HG02973 (cell line): ENCODE data around the gene YES1.
"Not testable (repeated sequence)": the region's sequence is repeated elsewhere in the genome, so short reads cannot be mapped to it uniquely, and the experiment has no call there.

Experiments
- ATAC-seq: cut with Tn5 transposase; IDR thresholded peaks from one replicate; pipeline ENCODE4 v1.9.1; 2021; ENCODE audit warnings: moderate library complexity; ENCODE audit not compliant: unreplicated experiment

The YES1 gene

DNA sequence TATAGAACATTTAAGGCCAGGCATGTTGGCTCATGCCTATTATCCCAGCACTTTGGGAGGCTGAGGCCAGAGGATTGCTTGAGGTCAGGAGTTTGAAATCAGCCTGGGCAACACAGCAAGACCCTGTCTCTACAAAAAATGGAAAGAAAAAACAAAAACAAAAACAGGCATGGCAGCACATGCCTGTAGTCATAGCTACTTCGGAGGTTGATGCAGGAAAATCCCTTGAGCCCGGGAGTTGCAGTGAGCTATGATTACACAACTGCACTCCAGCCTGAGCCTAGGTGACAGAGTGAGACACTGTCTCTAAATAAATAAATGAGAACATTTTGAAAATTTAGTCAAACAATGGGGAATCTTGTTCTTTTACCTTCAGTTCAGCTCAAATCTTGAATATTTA is 12.1 kb upstream of the YES1 start:
- ATAC-seq, result no peak

DNA sequence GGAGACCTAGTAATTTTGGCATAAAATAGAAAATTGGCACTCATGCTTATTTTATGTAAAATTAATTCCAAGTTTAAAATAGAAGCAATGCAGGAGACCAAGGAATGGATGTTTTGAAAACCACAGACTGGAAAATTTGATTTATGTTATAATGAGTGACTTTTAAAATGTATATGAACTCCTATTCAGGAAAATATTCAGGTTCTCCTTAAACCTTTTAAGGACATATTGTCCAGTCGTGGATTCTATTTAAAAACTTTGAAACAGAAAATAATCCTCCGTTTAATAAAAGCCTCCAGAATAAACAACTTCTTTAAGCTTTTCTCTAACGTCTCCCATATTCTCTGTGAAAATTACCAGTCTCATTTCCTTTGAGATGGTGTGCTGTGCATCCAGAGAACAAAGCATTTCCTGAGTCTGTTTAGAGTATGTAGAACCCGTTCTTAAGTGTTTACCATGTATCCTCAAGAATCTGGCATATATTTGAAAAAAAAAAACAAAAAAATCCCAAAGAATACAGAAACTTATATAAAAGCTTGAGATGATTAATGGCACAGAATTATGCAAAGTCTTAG is 8.6 kb upstream of the YES1 start:
- no peak for ATAC-seq

DNA sequence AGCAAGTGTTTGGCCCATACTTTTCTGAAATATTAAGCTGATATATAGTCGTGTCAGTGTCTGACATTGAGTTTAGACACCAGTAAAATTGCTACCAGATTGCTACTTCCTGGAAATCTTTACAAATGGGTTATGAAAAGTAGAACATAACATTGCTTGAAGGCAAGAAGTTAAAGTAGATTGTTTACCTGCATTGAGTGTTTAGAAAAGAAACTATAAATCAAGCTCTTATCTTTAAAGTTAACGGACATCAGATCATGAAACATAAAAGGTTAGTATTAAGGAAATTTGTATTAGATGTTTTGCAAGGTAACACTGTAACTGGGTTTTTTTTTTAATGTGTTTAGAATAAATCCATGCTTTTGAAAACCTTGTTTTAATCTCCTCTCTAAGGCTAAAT is 4.8 kb upstream of the YES1 start:
- ATAC-seq, result no peak

DNA sequence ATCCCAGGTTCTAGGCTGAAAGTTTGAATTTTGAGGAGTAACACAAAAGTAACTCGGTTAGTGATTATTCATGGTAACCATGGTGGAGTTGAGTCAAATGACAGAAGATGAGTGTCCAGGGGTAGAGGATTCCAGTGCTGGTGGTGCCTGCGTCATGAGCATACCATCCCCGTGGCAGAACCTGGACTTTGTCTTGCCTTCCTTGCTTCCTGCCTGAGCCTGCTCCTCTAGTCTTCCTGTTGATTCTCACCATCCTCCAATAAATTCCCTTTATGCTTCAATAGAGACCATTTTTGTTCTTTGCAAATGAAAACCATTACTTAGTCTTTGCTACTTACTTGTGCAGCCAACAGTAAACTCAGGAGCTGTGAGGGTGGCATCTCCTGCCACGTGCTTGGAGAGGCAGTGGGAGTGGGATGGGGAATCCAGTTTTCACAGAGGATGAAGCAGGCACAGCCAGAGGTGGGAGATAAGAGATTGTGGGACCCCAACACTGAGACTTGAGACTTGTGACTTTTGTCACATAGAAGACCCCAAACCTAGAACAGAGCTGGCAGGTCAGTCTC is 4.1 kb upstream of the YES1 start:
- no peak for ATAC-seq

GRCh38 chr18:815353-815752 is 3.3 kb upstream of the YES1 start:
- no peak for ATAC-seq

GRCh38 chr18:814300-815084 is 2.5 kb upstream of the YES1 start:
- ATAC-seq, result no peak

GRCh38 chr18:813172-814071 is 1.4 kb upstream of the YES1 start:
- peak; percentile 6 for ATAC-seq

GRCh38 chr18:812376-813171 is 532 bp upstream of the YES1 start:
- ATAC-seq, result peak; percentile 41

DNA sequence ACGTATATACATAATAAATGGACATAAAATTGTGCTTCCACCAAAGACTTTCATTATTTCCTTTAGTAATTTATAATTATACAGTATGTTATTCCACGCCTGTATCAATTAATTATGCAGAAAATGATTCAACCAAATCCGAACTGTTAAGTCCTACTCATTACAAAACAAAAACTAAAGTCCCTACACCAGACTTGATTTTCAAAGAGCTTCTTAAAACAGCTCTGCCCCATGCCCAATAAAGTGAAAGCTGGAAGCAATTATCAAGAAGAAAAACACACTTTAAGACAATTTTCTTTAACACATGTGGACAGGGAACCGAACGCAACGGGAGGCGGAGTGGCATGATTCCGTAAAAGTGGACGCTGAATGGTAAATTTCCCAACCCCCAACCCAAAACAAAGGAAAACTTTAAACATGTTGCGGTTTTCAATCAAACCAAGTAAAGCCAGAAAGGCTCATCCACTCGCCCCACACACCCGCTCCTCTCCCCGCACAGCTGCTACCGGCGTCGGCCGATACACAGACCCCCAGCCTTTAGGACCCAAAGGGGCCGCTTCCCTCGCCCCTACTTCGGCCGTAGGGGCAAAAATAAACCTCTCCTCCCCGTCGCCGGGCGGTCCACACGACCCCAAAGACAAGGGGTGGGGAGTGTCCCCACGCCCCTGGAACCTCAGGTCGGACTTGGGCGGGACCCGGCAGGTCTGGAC is 705 bp downstream of the YES1 start:
- peak; percentile 14 for ATAC-seq

DNA sequence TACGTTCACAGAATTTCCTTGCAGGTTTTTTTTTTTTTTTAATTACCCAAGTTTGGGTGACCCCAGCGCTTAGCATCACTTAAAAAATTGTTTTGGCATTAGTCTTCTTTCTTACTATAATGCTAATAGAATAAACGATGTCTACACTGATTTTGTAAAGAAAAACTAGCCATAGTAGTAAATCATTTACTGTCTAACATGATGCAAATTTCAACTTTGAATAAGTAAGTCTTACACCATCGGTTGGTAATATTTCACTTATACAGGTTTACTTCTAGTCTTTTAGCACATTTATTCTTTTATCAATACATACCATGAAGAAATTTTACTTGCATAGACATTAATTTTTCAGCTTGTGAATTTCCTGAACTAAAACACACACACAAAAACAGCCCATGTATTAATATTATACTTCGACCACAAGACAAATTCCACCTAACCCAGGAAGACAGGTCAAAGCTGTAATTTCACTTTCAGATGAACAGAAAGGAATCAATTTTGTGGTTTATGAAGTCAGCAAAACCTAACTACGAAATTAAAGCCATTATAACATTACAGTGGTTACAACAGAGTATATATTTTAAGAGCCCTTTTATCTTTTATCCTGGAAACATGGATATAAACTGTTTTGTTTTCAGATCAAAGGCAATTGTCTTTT is 1.9 kb downstream of the YES1 start:
- peak; percentile 21 for ATAC-seq

- ATAC-seq, result not testable (repeated sequence)
Measured at GRCh38 chr18:809228-809627, 2.8 kb downstream of the YES1 start.

- ATAC-seq, result no peak
Measured at GRCh38 chr18:808502-808901, 3.5 kb downstream of the YES1 start.

GRCh38 chr18:808086-808485 is 4.0 kb downstream of the YES1 start:
- ATAC-seq, result no peak

DNA sequence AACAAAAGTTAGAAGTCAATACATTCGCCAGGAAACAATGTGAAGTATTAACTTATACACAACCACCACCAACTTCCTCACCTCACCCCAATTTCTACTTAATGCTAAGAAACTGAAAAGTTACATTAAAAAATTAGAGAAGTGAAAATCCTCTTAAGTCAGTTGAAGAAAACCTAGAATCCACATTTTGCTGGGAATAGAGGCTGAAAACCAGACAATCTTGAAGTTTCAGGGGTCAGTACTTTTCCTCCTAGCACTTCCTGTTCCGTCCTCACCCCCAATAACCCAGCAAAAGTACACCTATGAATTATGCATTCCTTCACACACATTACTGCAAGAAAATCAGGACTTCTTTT is 6.3 kb downstream of the YES1 start:
- peak; percentile 33 for ATAC-seq

DNA sequence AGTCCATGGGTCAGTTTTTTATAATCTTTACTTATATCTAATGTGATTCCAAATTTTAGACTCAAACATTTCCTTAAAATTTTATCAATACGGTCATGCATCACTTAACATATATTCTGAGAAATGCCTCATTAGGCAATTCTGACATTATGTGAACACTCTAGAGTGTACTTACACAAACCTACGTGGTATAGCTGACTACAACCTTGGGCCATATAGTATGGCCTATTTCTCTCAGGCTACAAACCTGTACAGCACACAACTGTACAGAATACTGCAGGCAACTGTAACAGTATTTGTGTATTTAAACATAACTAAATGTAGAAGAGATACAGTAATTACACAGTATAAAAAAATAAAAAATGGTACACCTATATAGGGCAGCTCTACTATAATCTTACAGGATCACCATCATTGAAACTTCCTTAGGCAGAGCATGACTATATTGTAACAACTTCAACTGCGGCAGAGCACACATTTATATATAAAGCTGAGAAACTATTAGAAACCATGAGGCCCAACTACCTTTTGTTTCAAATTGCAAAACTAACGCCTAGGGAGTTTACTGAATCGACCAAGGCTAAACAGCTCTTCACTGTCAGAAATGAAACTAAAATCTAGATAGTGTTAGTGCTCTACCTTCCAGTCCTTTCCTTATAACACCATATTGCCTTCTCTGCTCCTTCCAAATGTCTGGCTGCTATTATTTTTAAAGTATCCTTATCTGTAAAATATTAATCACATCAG is 6.9 kb downstream of the YES1 start:
- ATAC-seq, result peak; percentile 39

- no peak for ATAC-seq
Measured at GRCh38 chr18:801137-801536, 10.9 kb downstream of the YES1 start.

DNA sequence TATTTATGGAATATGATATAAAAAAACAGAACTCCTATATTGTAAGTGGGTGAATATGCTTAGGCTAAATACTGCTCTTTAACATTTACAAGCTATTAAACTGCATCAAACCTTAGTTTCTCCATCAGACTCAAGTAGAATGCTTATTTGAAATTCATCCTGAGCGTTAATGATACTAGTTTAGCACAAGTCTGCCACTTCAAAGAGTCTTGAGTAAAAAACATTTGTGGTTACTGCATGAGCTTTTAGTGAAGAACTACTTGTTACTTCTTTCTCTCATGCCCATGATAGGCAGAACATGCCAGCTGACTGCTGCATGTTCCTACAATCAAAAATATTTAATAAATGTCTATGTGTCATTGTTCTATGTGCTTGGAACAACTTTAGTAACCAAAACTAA is 12.1 kb downstream of the YES1 start:
- no peak for ATAC-seq

DNA sequence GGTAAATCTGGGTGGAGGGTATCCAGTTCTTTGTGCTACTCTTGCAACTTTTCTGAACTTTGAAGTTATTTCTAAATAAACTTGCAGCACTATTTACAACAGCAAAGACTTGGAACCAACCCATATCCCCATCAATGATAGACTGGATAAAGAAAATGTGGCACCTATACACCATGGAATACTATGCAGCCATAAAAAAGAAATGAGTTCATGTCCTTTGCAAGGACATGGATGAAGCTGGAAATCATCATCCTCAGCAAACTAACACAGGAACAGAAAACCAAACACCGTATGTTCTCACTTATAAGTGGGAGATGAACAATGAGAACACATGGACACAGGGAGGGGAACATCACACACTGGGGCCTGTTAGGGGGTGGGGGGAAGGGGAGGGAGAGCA is 16.7 kb downstream of the YES1 start:
- not testable (repeated sequence) for ATAC-seq

- no peak for ATAC-seq
Measured at GRCh38 chr18:789397-789796, 22.6 kb downstream of the YES1 start.
